GM12878 (cell line): ENCODE measurements around the gene YRDC. TPM values are rescaled to one million over a fixed set of nuclear protein-coding genes. Genes with fewer than 3 reads are reported as not detected.

Experiments
- ATAC-seq: fragments of 200-7000 bp; cut with Tn5 transposase; 3 replicates; pipeline ENCODE4 v1.9.1; 2020; ENCODE audit warnings: mild to moderate bottlenecking, moderate library complexity
- BruUV-seq: library from RNA; stranded (reverse); fragments of 400-500 nt; replicated peaks from 2 replicates; lab custom pipeline; 2021; lab: Mats Ljungman, UMichigan
- CTCF ChIA-PET: fragments of 300-600 bp; sonication (Branson Sonifier 250); formaldehyde crosslinking; extraction: SDS; loops from one replicate; lab custom pipeline; 2021; ENCODE audit warnings: inconsistent platforms; lab: Yijun Ruan, JAX
- POLR2A ChIA-PET: fragments of 350-600 bp; formaldehyde crosslinking; extraction: SDS; loops from one replicate; lab custom pipeline; 2021; ENCODE audit warnings: inconsistent platforms; lab: Charles Lee
- RAD21 ChIA-PET: fragments of 300-600 bp; sonication (Branson Sonifier 250); formaldehyde crosslinking; loops from one replicate; lab custom pipeline; 2023; ENCODE audit warnings: antibody characterized with exemption; ENCODE audit not compliant: unreplicated experiment; lab: Charles Lee
- SMC1A ChIA-PET: fragments of 300-600 bp; sonication (Branson Sonifier 250); formaldehyde crosslinking; loops from one replicate; lab custom pipeline; 2023; ENCODE audit not compliant: unreplicated experiment, uncharacterized antibody; lab: Charles Lee
- DNase-seq: peaks from one replicate; pipeline ENCODE4 v3.0.0-alpha.2; 2011; ENCODE audit warnings: low read depth, low spot score
- FAIRE-seq: peaks from 3 replicates; lab custom pipeline; 2011; peaks lifted over from hg19 to GRCh38; lab: Jason Lieb, UNC
- H2AFZ ChIP-seq: 2 replicates; pipeline ENCODE4 v1.6.0; 2011; ENCODE audit warnings: low read depth, low read length, control low read depth; ENCODE audit not compliant: control insufficient read depth
- H3K27ac ChIP-seq: 2 replicates; pipeline ENCODE4 v1.5.1; 2011; ENCODE audit warnings: control low read depth; ENCODE audit not compliant: control insufficient read depth, insufficient read depth
- H3K27me3 ChIP-seq, 2 experiments: replicated peaks in 1 of 2; 2 replicates each; pipeline versions ENCODE4 v1.6.0 to v1.6.1; 2011; ENCODE audit warnings: low read length in 1 of 2; ENCODE audit not compliant: control insufficient read depth in 2 of 2, insufficient read depth in 2 of 2
- H3K36me3 ChIP-seq, 2 experiments: 2 replicates each; pipeline ENCODE4 v1.5.1; 2011; ENCODE audit warnings: low read length in 1 of 2; ENCODE audit not compliant: control insufficient read depth in 2 of 2, insufficient read depth in 2 of 2
- H3K4me1 ChIP-seq: 2 replicates; pipeline ENCODE4 v1.6.1; 2011; ENCODE audit warnings: mild to moderate bottlenecking, low read length, moderate library complexity, mixed read lengths; ENCODE audit not compliant: control insufficient read depth, insufficient read depth
- H3K4me2 ChIP-seq: 2 replicates; pipeline ENCODE4 v1.6.0; 2011; ENCODE audit warnings: control low read depth; ENCODE audit not compliant: control insufficient read depth, insufficient read depth
- H3K4me3 ChIP-seq: fragments of 200-600 bp; sonication (generic); 2 replicates; pipeline ENCODE4 v1.5.1; 2016
- H3K79me2 ChIP-seq: 2 replicates; pipeline ENCODE4 v1.6.0; 2011; ENCODE audit warnings: low read length; ENCODE audit not compliant: control insufficient read depth, insufficient read depth
- H3K9ac ChIP-seq: 2 replicates; pipeline ENCODE4 v1.8.0; 2011; ENCODE audit warnings: low read length, control low read depth, mixed read lengths; ENCODE audit not compliant: control insufficient read depth, insufficient read depth
- H3K9me3 ChIP-seq: replicated peaks from 3 replicates; pipeline ENCODE4 v1.5.1; 2011; ENCODE audit warnings: mild to moderate bottlenecking, low read length; ENCODE audit not compliant: control insufficient read depth, insufficient read depth
- H4K20me1 ChIP-seq: 2 replicates; pipeline ENCODE4 v1.6.0; 2011; ENCODE audit not compliant: control insufficient read depth, insufficient read depth
- CBFB ChIP-seq: IDR thresholded peaks from 2 replicates; pipeline ENCODE4 v1.6.1; 2016; ENCODE audit warnings: antibody characterized with exemption, low read depth
- CTCF ChIP-seq, 3 experiments: IDR thresholded peaks in 2 of 3; conservative IDR thresholded peaks in 1 of 3; 2 replicates each; pipeline ENCODE4 v1.5.1; 2011; ENCODE audit warnings: low read depth in 3 of 3, low read length in 3 of 3, mild to moderate bottlenecking in 3 of 3, control low read depth in 2 of 3, moderate library complexity in 2 of 3, inconsistent platforms in 1 of 3, mixed read lengths in 1 of 3; ENCODE audit not compliant: control insufficient read depth in 2 of 3, insufficient read depth in 1 of 3; ENCODE audit errors: extremely low read depth in 1 of 3
- GABPA ChIP-seq: IDR thresholded peaks from 2 replicates; pipeline ENCODE4 v1.6.1; 2014; ENCODE audit warnings: antibody characterized with exemption, low read depth, mild to moderate bottlenecking, inconsistent platforms
- HDAC6 ChIP-seq: fragments of 200-600 bp; sonication (generic); IDR thresholded peaks from one replicate; pipeline ENCODE4 v1.8.0; 2017; ENCODE audit warnings: antibody characterized with exemption; ENCODE audit not compliant: unreplicated experiment
- MEF2A ChIP-seq: IDR thresholded peaks from 2 replicates; pipeline ENCODE4 v1.6.1; 2011; ENCODE audit warnings: low read depth, mild to moderate bottlenecking, low read length, moderate library complexity; ENCODE audit not compliant: insufficient read depth
- NFYA ChIP-seq: IDR thresholded peaks from 2 replicates; pipeline ENCODE4 v1.6.1; 2011; ENCODE audit warnings: low read depth, mild to moderate bottlenecking, low read length, improper control_type of control experiment, borderline replicate concordance
- NR2C1 ChIP-seq: fragments of 450-650 bp; IDR thresholded peaks from 2 replicates; pipeline ENCODE4 v1.6.1; 2017; ENCODE audit warnings: antibody characterized with exemption, mild to moderate bottlenecking, moderate library complexity
- TARDBP ChIP-seq: IDR thresholded peaks from 2 replicates; pipeline ENCODE4 v1.6.1; 2016; ENCODE audit warnings: borderline replicate concordance
- YY1 ChIP-seq: IDR thresholded peaks from 2 replicates; pipeline ENCODE4 v1.6.1; 2011; ENCODE audit warnings: low read depth, mild to moderate bottlenecking, low read length
- ZZZ3 ChIP-seq: IDR thresholded peaks from 2 replicates; pipeline ENCODE4 v1.6.1; 2011; ENCODE audit warnings: low read depth; ENCODE audit not compliant: control insufficient read depth, insufficient read length
- WGBS: methylation state at CpG from one replicate; pipeline ENCODE4 v1.1.6; 2016; ENCODE audit warnings: low lambda C conversion rate; ENCODE audit not compliant: insufficient replicate concordance, insufficient coverage; ENCODE audit errors: missing lambda C conversion rate; 5-methylcytosine and 5-hydroxymethylcytosine counted together
- in situ Hi-C: fragments of 300-500 bp; cut with MboI; formaldehyde crosslinking; loops from 9 replicates; pipeline ENCODE4 v1.14.3; 2018; ENCODE audit warnings: mixed read lengths
- intact Hi-C: fragments of 100-400 bp; cut with micrococcal nuclease; formaldehyde crosslinking; loops from one replicate; pipeline ENCODE4 v1.14.2; 2022; ENCODE audit not compliant: unreplicated experiment
- polyA plus RNA-seq, 11 experiments: library from polyadenylated mRNA; depleted of rRNA in 4 of 11; unstranded in 6 of 11; stranded (reverse) in 5 of 11; fragments of >200 nt; fragmentation: Nextera tagmentation in 4 of 11; fragmentation: Illumina TruSeq in 1 of 11; extraction: Ambion mirVana in 4 of 11; extraction: Trizol in 1 of 11; gene quantifications; 1 replicate in 1 of 11; 2 replicates in 10 of 11; pipeline versions ENCODE4 v1.2.1 to v1.2.3, GENCODE V29; 2011 to 2016; ENCODE audit warnings: inconsistent platforms in 2 of 11, missing spikeins in 2 of 11, low read depth in 1 of 11
- total RNA-seq, 4 experiments: library from RNA; depleted of rRNA in 3 of 4; stranded (reverse); fragments of >200 nt in 3 of 4; fragmentation: Illumina TruSeq in 1 of 4; extraction: Trizol in 1 of 4; gene quantifications; 2 replicates each; pipeline versions ENCODE4 v1.2.1 to v1.2.3, GENCODE V29; 2013 to 2021
- TF ChIP-seq, protein P1 (sequence below): IDR thresholded peaks from 2 replicates; pipeline ENCODE4 v1.6.1; 2011; ENCODE audit warnings: low read depth, low read length, improper control_type of control experiment, borderline replicate concordance
- TF ChIP-seq, protein P2 (sequence below): fragments of 450-650 bp; IDR thresholded peaks from 2 replicates; pipeline ENCODE4 v1.6.1; 2016; ENCODE audit warnings: mild to moderate bottlenecking

Gene YRDC
- total and polyA plus RNA-seq, 10 of the 15 experiments (the other 5 are each of a cell fraction or from before 2014, with no cell fraction given) = 2.9 to 36.2 (median 19.3) TPM

DNA sequence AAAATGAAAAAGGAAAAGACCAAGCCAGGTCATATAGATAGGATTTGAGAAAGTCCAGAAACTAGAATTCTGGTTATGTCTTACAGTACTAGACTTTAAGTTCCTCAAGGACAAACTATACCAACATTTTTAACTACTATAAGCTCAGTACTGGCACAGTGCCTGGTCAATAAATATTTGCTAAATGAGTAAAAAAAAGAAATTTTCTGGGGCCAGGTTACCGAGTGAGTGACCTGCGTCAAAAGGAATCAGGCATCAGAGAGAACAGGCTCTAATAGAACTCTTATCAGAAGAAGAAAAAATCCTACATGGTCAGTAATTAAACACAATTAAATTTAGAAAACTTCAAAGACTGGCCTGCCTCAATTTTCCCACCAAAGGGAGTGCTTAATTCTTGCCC is 23.8 kb upstream of the YRDC start:
- in situ Hi-C loops = no loop called here
- intact Hi-C loops = no loop called here
- RAD21 ChIA-PET = no interaction called here
- 93% methylated on average over 2 of the region's 2 CpGs for WGBS
- no peak overlapping the region for H3K4me3 ChIP-seq
- ATAC-seq (no peak), DNase-seq (no peak), FAIRE-seq (no peak)
- SMC1A ChIA-PET = interaction anchor here (0.6 kb wide), 1 partner anchor 15 kb away, joined by 3 read pairs; no protein-coding TSS in a partner anchor
- H3K79me2 ChIP-seq = no peaks in the 10 kb centered on the region
- H4K20me1 ChIP-seq = no peaks in the 10 kb centered on the region
- no peaks in the 10 kb centered on the region for H3K9me3 ChIP-seq
- CTCF ChIA-PET = no interaction called here
- H3K4me2 ChIP-seq = no peak overlapping the region
- TF ChIP-seq NFYA (no peak), CTCF (IDR thresholded peaks at IDR 0.05 in 2 of 3, conservative IDR thresholded peaks at IDR 0.05 in 1 of 3; ENCODE audit: control insufficient read depth in 2 of 3, extremely low read depth in 1 of 3, insufficient read depth in 1 of 3, low read depth in 3 of 3, low read length in 3 of 3) (no peak), NR2C1 (no peak), HDAC6 (no peak), YY1 (no peak), CBFB (no peak), TARDBP (no peak), GABPA (no peak), ZZZ3 (no peak), MEF2A (no peak)
- TF ChIP-seq, protein P1, sequence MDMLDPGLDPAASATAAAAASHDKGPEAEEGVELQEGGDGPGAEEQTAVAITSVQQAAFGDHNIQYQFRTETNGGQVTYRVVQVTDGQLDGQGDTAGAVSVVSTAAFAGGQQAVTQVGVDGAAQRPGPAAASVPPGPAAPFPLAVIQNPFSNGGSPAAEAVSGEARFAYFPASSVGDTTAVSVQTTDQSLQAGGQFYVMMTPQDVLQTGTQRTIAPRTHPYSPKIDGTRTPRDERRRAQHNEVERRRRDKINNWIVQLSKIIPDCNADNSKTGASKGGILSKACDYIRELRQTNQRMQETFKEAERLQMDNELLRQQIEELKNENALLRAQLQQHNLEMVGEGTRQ = no peak
- TF ChIP-seq, protein P2, sequence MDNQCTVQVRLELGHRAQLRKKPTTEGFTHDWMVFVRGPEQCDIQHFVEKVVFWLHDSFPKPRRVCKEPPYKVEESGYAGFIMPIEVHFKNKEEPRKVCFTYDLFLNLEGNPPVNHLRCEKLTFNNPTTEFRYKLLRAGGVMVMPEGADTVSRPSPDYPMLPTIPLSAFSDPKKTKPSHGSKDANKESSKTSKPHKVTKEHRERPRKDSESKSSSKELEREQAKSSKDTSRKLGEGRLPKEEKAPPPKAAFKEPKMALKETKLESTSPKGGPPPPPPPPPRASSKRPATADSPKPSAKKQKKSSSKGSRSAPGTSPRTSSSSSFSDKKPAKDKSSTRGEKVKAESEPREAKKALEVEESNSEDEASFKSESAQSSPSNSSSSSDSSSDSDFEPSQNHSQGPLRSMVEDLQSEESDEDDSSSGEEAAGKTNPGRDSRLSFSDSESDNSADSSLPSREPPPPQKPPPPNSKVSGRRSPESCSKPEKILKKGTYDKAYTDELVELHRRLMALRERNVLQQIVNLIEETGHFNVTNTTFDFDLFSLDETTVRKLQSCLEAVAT = no peak
- H3K36me3 ChIP-seq = peaks cover 8 to 32% of the 10 kb centered on the region in 2 experiments
- H2AFZ ChIP-seq = no peak overlapping the region
- H3K9ac ChIP-seq = no peak overlapping the region
- POLR2A ChIA-PET = interaction anchor here (1.2 kb wide), 1 partner anchor 30 kb away, joined by 4 read pairs; no protein-coding TSS in a partner anchor
- BruUV-seq = no TSS peak
- H3K4me1 ChIP-seq = no peaks in the 10 kb centered on the region
- H3K27me3 ChIP-seq = no peaks in the 10 kb centered on the region
- H3K27ac ChIP-seq = no peak overlapping the region
